GM12878 (cell line): ENCODE measurements around the gene EEPD1. TPM values are rescaled to one million over a fixed set of nuclear protein-coding genes. Genes with fewer than 3 reads are reported as not detected.

Experiments used
- ATAC-seq: fragments of 200-7000 bp; cut with Tn5 transposase; 3 replicates; pipeline ENCODE4 v1.9.1; 2020; ENCODE audit warnings: mild to moderate bottlenecking, moderate library complexity
- BruUV-seq: library from RNA; stranded (reverse); fragments of 400-500 nt; replicated peaks from 2 replicates; lab custom pipeline; 2021; lab: Mats Ljungman, UMichigan
- CTCF ChIA-PET: fragments of 300-600 bp; sonication (Branson Sonifier 250); formaldehyde crosslinking; extraction: SDS; loops from one replicate; lab custom pipeline; 2021; ENCODE audit warnings: inconsistent platforms; lab: Yijun Ruan, JAX
- POLR2A ChIA-PET: fragments of 350-600 bp; formaldehyde crosslinking; extraction: SDS; loops from one replicate; lab custom pipeline; 2021; ENCODE audit warnings: inconsistent platforms; lab: Charles Lee
- RAD21 ChIA-PET: fragments of 300-600 bp; sonication (Branson Sonifier 250); formaldehyde crosslinking; loops from one replicate; lab custom pipeline; 2023; ENCODE audit warnings: antibody characterized with exemption; ENCODE audit not compliant: unreplicated experiment; lab: Charles Lee
- SMC1A ChIA-PET: fragments of 300-600 bp; sonication (Branson Sonifier 250); formaldehyde crosslinking; loops from one replicate; lab custom pipeline; 2023; ENCODE audit not compliant: unreplicated experiment, uncharacterized antibody; lab: Charles Lee
- DNase-seq: peaks from one replicate; pipeline ENCODE4 v3.0.0-alpha.2; 2011; ENCODE audit warnings: low read depth, low spot score
- FAIRE-seq: peaks from 3 replicates; lab custom pipeline; 2011; peaks lifted over from hg19 to GRCh38; lab: Jason Lieb, UNC
- H2AFZ ChIP-seq: 2 replicates; pipeline ENCODE4 v1.6.0; 2011; ENCODE audit warnings: low read depth, low read length, control low read depth; ENCODE audit not compliant: control insufficient read depth
- H3K27ac ChIP-seq: 2 replicates; pipeline ENCODE4 v1.5.1; 2011; ENCODE audit warnings: control low read depth; ENCODE audit not compliant: control insufficient read depth, insufficient read depth
- H3K27me3 ChIP-seq, 2 experiments: replicated peaks in 1 of 2; 2 replicates each; pipeline versions ENCODE4 v1.6.0 to v1.6.1; 2011; ENCODE audit warnings: low read length in 1 of 2; ENCODE audit not compliant: control insufficient read depth in 2 of 2, insufficient read depth in 2 of 2
- H3K36me3 ChIP-seq, 2 experiments: 2 replicates each; pipeline ENCODE4 v1.5.1; 2011; ENCODE audit warnings: low read length in 1 of 2; ENCODE audit not compliant: control insufficient read depth in 2 of 2, insufficient read depth in 2 of 2
- H3K4me1 ChIP-seq: 2 replicates; pipeline ENCODE4 v1.6.1; 2011; ENCODE audit warnings: mild to moderate bottlenecking, low read length, moderate library complexity, mixed read lengths; ENCODE audit not compliant: control insufficient read depth, insufficient read depth
- H3K4me2 ChIP-seq: 2 replicates; pipeline ENCODE4 v1.6.0; 2011; ENCODE audit warnings: control low read depth; ENCODE audit not compliant: control insufficient read depth, insufficient read depth
- H3K4me3 ChIP-seq: fragments of 200-600 bp; sonication (generic); 2 replicates; pipeline ENCODE4 v1.5.1; 2016
- H3K79me2 ChIP-seq: 2 replicates; pipeline ENCODE4 v1.6.0; 2011; ENCODE audit warnings: low read length; ENCODE audit not compliant: control insufficient read depth, insufficient read depth
- H3K9ac ChIP-seq: 2 replicates; pipeline ENCODE4 v1.8.0; 2011; ENCODE audit warnings: low read length, control low read depth, mixed read lengths; ENCODE audit not compliant: control insufficient read depth, insufficient read depth
- H3K9me3 ChIP-seq: replicated peaks from 3 replicates; pipeline ENCODE4 v1.5.1; 2011; ENCODE audit warnings: mild to moderate bottlenecking, low read length; ENCODE audit not compliant: control insufficient read depth, insufficient read depth
- H4K20me1 ChIP-seq: 2 replicates; pipeline ENCODE4 v1.6.0; 2011; ENCODE audit not compliant: control insufficient read depth, insufficient read depth
- NFIC ChIP-seq: IDR thresholded peaks from 2 replicates; pipeline ENCODE4 v1.6.1; 2012; ENCODE audit warnings: low read depth, mild to moderate bottlenecking, inconsistent platforms, low read length, moderate library complexity
- NFXL1 ChIP-seq: fragments of 450-650 bp; IDR thresholded peaks from 2 replicates; pipeline ENCODE4 v1.6.1; 2017; ENCODE audit warnings: antibody characterized with exemption, mild to moderate bottlenecking, borderline replicate concordance
- PAX5 ChIP-seq: IDR thresholded peaks from 2 replicates; pipeline ENCODE4 v1.6.1; 2011; ENCODE audit warnings: low read depth, low read length, borderline replicate concordance
- RAD51 ChIP-seq: fragments of 450-650 bp; IDR thresholded peaks from 2 replicates; pipeline ENCODE4 v1.6.1; 2016; ENCODE audit warnings: moderate library complexity, mild to moderate bottlenecking, inconsistent platforms
- STAT1 ChIP-seq: fragments of 450-650 bp; conservative IDR thresholded peaks from 2 replicates; pipeline ENCODE4 v1.6.1; 2014; ENCODE audit warnings: antibody characterized with exemption, mild to moderate bottlenecking
- ZBED1 ChIP-seq: IDR thresholded peaks from 2 replicates; pipeline ENCODE4 v1.6.1; 2016; ENCODE audit warnings: borderline replicate concordance
- ZNF384 ChIP-seq: IDR thresholded peaks from 2 replicates; pipeline ENCODE4 v1.6.1; 2012; ENCODE audit warnings: low read depth, mild to moderate bottlenecking, low read length, improper control_type of control experiment, borderline replicate concordance
- WGBS: methylation state at CpG from one replicate; pipeline ENCODE4 v1.1.6; 2016; ENCODE audit warnings: low lambda C conversion rate; ENCODE audit not compliant: insufficient replicate concordance, insufficient coverage; ENCODE audit errors: missing lambda C conversion rate; 5-methylcytosine and 5-hydroxymethylcytosine counted together
- in situ Hi-C: fragments of 300-500 bp; cut with MboI; formaldehyde crosslinking; loops from 9 replicates; pipeline ENCODE4 v1.14.3; 2018; ENCODE audit warnings: mixed read lengths
- intact Hi-C: fragments of 100-400 bp; cut with micrococcal nuclease; formaldehyde crosslinking; loops from one replicate; pipeline ENCODE4 v1.14.2; 2022; ENCODE audit not compliant: unreplicated experiment
- polyA plus RNA-seq, 11 experiments: library from polyadenylated mRNA; depleted of rRNA in 4 of 11; unstranded in 6 of 11; stranded (reverse) in 5 of 11; fragments of >200 nt; fragmentation: Nextera tagmentation in 4 of 11; fragmentation: Illumina TruSeq in 1 of 11; extraction: Ambion mirVana in 4 of 11; extraction: Trizol in 1 of 11; gene quantifications; 1 replicate in 1 of 11; 2 replicates in 10 of 11; pipeline versions ENCODE4 v1.2.1 to v1.2.3, GENCODE V29; 2011 to 2016; ENCODE audit warnings: inconsistent platforms in 2 of 11, missing spikeins in 2 of 11, low read depth in 1 of 11
- total RNA-seq, 4 experiments: library from RNA; depleted of rRNA in 3 of 4; stranded (reverse); fragments of >200 nt in 3 of 4; fragmentation: Illumina TruSeq in 1 of 4; extraction: Trizol in 1 of 4; gene quantifications; 2 replicates each; pipeline versions ENCODE4 v1.2.1 to v1.2.3, GENCODE V29; 2013 to 2021
- TF ChIP-seq, protein P1 (sequence below): fragments of 450-650 bp; IDR thresholded peaks from 2 replicates; pipeline ENCODE4 v1.6.1; 2017; ENCODE audit warnings: antibody characterized with exemption, mild to moderate bottlenecking, moderate library complexity
- TF ChIP-seq, protein P2 (sequence below): IDR thresholded peaks from 2 replicates; pipeline ENCODE4 v1.6.1; 2012; ENCODE audit warnings: low read depth, low read length, improper control_type of control experiment

EEPD1 gene
- total and polyA plus RNA-seq, 10 of the 15 experiments (the other 5 are each of a cell fraction or from before 2014, with no cell fraction given), result 0.24 to 2.8 (median 0.86) TPM; not detected in 1

DNA sequence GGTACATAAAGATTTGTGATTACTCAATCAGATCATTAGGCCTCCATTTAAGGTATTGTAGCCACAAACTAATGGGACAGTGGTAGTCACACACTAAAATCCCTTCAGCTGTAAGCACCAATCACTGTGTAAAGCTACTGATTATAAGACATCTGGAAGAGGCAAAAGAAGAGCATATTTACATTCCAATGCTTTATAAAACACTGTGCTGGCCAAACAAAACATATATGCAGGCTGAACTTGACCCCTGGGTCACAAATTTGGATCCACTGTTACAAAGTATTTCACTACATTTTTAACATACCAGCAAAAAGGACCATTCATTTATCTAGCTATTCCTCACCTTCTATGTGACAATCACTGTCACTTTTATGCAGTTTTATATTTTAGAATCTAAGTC is 195.2 kb downstream of the EEPD1 start:
- DNase-seq, result no peak
- Histone ChIP-seq H3K27me3 (no peaks in the 10 kb centered on the region), H3K9me3 (no peaks in the 10 kb centered on the region)
- no peak for TF ChIP-seq RAD51
- TF ChIP-seq, protein P1, sequence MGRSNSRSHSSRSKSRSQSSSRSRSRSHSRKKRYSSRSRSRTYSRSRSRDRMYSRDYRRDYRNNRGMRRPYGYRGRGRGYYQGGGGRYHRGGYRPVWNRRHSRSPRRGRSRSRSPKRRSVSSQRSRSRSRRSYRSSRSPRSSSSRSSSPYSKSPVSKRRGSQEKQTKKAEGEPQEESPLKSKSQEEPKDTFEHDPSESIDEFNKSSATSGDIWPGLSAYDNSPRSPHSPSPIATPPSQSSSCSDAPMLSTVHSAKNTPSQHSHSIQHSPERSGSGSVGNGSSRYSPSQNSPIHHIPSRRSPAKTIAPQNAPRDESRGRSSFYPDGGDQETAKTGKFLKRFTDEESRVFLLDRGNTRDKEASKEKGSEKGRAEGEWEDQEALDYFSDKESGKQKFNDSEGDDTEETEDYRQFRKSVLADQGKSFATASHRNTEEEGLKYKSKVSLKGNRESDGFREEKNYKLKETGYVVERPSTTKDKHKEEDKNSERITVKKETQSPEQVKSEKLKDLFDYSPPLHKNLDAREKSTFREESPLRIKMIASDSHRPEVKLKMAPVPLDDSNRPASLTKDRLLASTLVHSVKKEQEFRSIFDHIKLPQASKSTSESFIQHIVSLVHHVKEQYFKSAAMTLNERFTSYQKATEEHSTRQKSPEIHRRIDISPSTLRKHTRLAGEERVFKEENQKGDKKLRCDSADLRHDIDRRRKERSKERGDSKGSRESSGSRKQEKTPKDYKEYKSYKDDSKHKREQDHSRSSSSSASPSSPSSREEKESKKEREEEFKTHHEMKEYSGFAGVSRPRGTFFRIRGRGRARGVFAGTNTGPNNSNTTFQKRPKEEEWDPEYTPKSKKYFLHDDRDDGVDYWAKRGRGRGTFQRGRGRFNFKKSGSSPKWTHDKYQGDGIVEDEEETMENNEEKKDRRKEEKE, result no peak
- TF ChIP-seq, all 136 proteins: peak for 0
- Histone ChIP-seq H3K36me3 (no peaks in the 10 kb centered on the region), H3K27ac (no peak overlapping the region), H3K4me1 (no peaks in the 10 kb centered on the region), H3K4me2 (no peak overlapping the region), H4K20me1 (no peaks in the 10 kb centered on the region), H3K4me3 (no peak overlapping the region), H3K9ac (no peak overlapping the region), H2AFZ (no peak overlapping the region), H3K79me2 (no peaks in the 10 kb centered on the region)
- FAIRE-seq (no peak), ATAC-seq (no peak)
- POLR2A ChIA-PET, result no interaction called here
- no TSS peak for BruUV-seq
- in situ Hi-C loops, result no loop called here
- intact Hi-C loops, result no loop called here
- RAD21 ChIA-PET, result no interaction called here
- SMC1A ChIA-PET, result interaction anchor here (1.0 kb wide), 1 partner anchor 372 kb away, joined by 3 read pairs; no protein-coding TSS in a partner anchor
- CTCF ChIA-PET, result no interaction called here

DNA sequence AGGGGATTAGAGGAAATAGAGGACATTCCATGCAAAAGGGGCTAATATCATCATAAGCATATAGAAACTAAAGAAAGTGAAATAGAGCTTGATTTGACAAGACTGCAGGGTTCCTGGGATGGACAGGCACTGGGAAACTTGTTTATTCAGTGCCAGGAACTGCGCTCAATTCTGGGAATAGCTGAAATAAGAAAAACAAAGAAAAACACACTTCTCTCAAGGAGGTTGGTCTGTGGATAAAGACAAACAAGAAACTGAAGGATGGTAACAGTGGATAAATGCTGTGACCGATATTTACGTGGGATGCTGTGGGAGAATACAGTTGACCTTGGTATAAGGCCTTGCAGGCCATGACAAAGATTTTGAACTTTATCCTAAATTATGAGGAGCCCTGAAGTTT is 195.7 kb downstream of the EEPD1 start:
- H3K4me1 ChIP-seq, result no peaks in the 10 kb centered on the region
- TF ChIP-seq ZNF384, result no peak
- no peak for TF ChIP-seq NFXL1
- no peak for TF ChIP-seq STAT1
- TF ChIP-seq ZBED1, result no peak
- no peak for TF ChIP-seq NFIC
- TF ChIP-seq PAX5, result no peak
- TF ChIP-seq, protein P2, sequence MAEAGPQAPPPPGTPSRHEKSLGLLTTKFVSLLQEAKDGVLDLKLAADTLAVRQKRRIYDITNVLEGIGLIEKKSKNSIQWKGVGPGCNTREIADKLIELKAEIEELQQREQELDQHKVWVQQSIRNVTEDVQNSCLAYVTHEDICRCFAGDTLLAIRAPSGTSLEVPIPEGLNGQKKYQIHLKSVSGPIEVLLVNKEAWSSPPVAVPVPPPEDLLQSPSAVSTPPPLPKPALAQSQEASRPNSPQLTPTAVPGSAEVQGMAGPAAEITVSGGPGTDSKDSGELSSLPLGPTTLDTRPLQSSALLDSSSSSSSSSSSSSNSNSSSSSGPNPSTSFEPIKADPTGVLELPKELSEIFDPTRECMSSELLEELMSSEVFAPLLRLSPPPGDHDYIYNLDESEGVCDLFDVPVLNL, result no peak
- TF ChIP-seq, all 136 proteins: peak for 0
- in situ Hi-C loops, result no loop called here
- ATAC-seq (no peak), DNase-seq (no peak), FAIRE-seq (no peak)
- intact Hi-C loops, result no loop called here
- no peaks in the 10 kb centered on the region for H3K79me2 ChIP-seq
- SMC1A ChIA-PET, result interaction anchor here (1.0 kb wide), 1 partner anchor 373 kb away, joined by 3 read pairs; no protein-coding TSS in a partner anchor
- no peaks in the 10 kb centered on the region for H3K9me3 ChIP-seq
- RAD21 ChIA-PET, result no interaction called here
- CTCF ChIA-PET, result no interaction called here
- no peak overlapping the region for H3K27ac ChIP-seq
- no peak overlapping the region for H2AFZ ChIP-seq
- BruUV-seq, result no TSS peak
- 89% methylated on average over 3 of the region's 3 CpGs for WGBS
- H3K27me3 ChIP-seq, result no peaks in the 10 kb centered on the region
- no peak overlapping the region for H3K4me2 ChIP-seq
- H3K36me3 ChIP-seq, result no peaks in the 10 kb centered on the region
- H3K9ac ChIP-seq, result no peak overlapping the region
- H3K4me3 ChIP-seq, result no peak overlapping the region
- POLR2A ChIA-PET, result no interaction called here
- no peaks in the 10 kb centered on the region for H4K20me1 ChIP-seq
